H1 (cell line): ENCODE data around the gene DCDC1. TPM values are rescaled to one million over a fixed set of nuclear protein-coding genes. Genes with fewer than 3 reads are reported as not detected.
A peak's percentile ranks its signal among the peaks of the same experiment; 100 is the strongest.

Experiments
- CTCF ChIA-PET: fragments of 300-600 bp; sonication (Branson Sonifier 250); formaldehyde crosslinking; loops from one replicate; lab custom pipeline; 2021; ENCODE audit not compliant: partially characterized antibody; lab: Charles Lee
- POLR2A ChIA-PET: fragments of 300-600 bp; sonication (Branson Sonifier 250); formaldehyde crosslinking; loops from one replicate; lab custom pipeline; 2021; ENCODE audit warnings: inconsistent platforms; ENCODE audit not compliant: partially characterized antibody; lab: Charles Lee
- DNase-seq, 2 experiments: peaks; one replicate each; pipeline versions ENCODE4 v3.0.0 to v3.0.0-alpha.2; 2010 to 2022; ENCODE audit warnings: low spot score in 2 of 2, low read depth in 1 of 2, mixed read lengths in 1 of 2
- FAIRE-seq: peaks from 2 replicates; lab custom pipeline; 2011; peaks lifted over from hg19 to GRCh38; lab: Jason Lieb, UNC
- H2AFZ ChIP-seq: 2 replicates; pipeline ENCODE4 v1.8.1; 2012; ENCODE audit warnings: low read length, inconsistent platforms
- H2AK5ac ChIP-seq: 2 replicates; pipeline ENCODE4 v1.6.1; 2013; ENCODE audit warnings: low read depth, low read length
- H2BK120ac ChIP-seq: replicated peaks from 2 replicates; pipeline ENCODE3; 2013; ENCODE audit warnings: low read depth, low read length, inconsistent platforms
- H2BK12ac ChIP-seq: 2 replicates; pipeline ENCODE4 v1.6.1; 2013; ENCODE audit warnings: low read depth, low read length
- H2BK15ac ChIP-seq: 2 replicates; pipeline ENCODE4 v1.6.1; 2013; ENCODE audit warnings: low read length
- H2BK20ac ChIP-seq: 2 replicates; pipeline ENCODE4 v1.6.1; 2013; ENCODE audit warnings: low read length
- H2BK5ac ChIP-seq: 2 replicates; pipeline ENCODE4 v1.6.1; 2013; ENCODE audit warnings: low read depth, low read length
- H3K14ac ChIP-seq: 2 replicates; pipeline ENCODE4 v1.6.1; 2013; ENCODE audit warnings: inconsistent platforms; ENCODE audit not compliant: insufficient read length
- H3K18ac ChIP-seq: 2 replicates; pipeline ENCODE4 v1.6.1; 2013; ENCODE audit warnings: low read length; ENCODE audit errors: extremely low read depth
- H3K23ac ChIP-seq: 2 replicates; pipeline ENCODE4 v1.6.1; 2013; ENCODE audit warnings: inconsistent platforms; ENCODE audit not compliant: insufficient read length
- H3K23me2 ChIP-seq: 2 replicates; pipeline ENCODE4 v1.6.1; 2013; ENCODE audit warnings: low read depth, low read length
- H3K27ac ChIP-seq: 2 replicates; pipeline ENCODE4 v1.6.1; 2011; ENCODE audit warnings: low read depth, low read length, inconsistent platforms
- H3K27me3 ChIP-seq, 4 experiments: replicated peaks in 1 of 4; 1 replicate in 1 of 4; 2 replicates in 3 of 4; pipeline versions ENCODE4 v1.6.1 to v1.8.1; 2011 to 2013; ENCODE audit warnings: low read length in 3 of 4, mild to moderate bottlenecking in 3 of 4, inconsistent platforms in 2 of 4, mixed read lengths in 2 of 4, moderate library complexity in 1 of 4; ENCODE audit not compliant: control insufficient read depth in 3 of 4, insufficient read depth in 3 of 4; ENCODE audit errors: extremely low read depth in 1 of 4
- H3K36me3 ChIP-seq, 4 experiments: 2 replicates each; pipeline versions ENCODE4 v1.6.1 to v1.8.1; 2011 to 2013; ENCODE audit warnings: mild to moderate bottlenecking in 4 of 4, low read length in 3 of 4, moderate library complexity in 2 of 4, control low read depth in 1 of 4, inconsistent platforms in 1 of 4; ENCODE audit not compliant: insufficient read depth in 4 of 4, control insufficient read depth in 2 of 4
- H3K4ac ChIP-seq: replicated peaks from 2 replicates; pipeline ENCODE3; 2013; ENCODE audit warnings: low read length, low read depth, mixed read lengths, inconsistent platforms; ENCODE audit not compliant: insufficient read length
- H3K4me1 ChIP-seq, 4 experiments: replicated peaks in 1 of 4; 1 replicate in 1 of 4; 2 replicates in 3 of 4; pipeline versions ENCODE4 v1.6.1 to v1.8.1; 2011 to 2013; ENCODE audit warnings: low read length in 3 of 4, inconsistent platforms in 2 of 4, mixed read lengths in 1 of 4; ENCODE audit not compliant: insufficient read depth in 4 of 4, control insufficient read depth in 3 of 4
- H3K4me2 ChIP-seq, 2 experiments: 2 replicates each; pipeline versions ENCODE4 v1.6.1 to v1.8.1; 2011 to 2013; ENCODE audit warnings: low read depth in 2 of 2, low read length in 2 of 2, control low read depth in 1 of 2, inconsistent platforms in 1 of 2, mild to moderate bottlenecking in 1 of 2; ENCODE audit not compliant: insufficient read depth in 1 of 2
- H3K4me3 ChIP-seq, 4 experiments: fragments of 200-600, 300-600 bp in 1 of 4; sonication (generic), shearing (Covaris generic), sonication (Bioruptor Twin) in 1 of 4; 2 replicates each; pipeline versions ENCODE4 v1.5.1 to v1.8.1; 2011 to 2016; ENCODE audit warnings: low read length in 4 of 4, low read depth in 3 of 4, control low read depth in 2 of 4, inconsistent platforms in 2 of 4, mild to moderate bottlenecking in 2 of 4, mixed read lengths in 1 of 4, moderate library complexity in 1 of 4; ENCODE audit not compliant: insufficient read depth in 2 of 4; ENCODE audit errors: extremely low read depth in 1 of 4
- H3K56ac ChIP-seq: replicated peaks from 2 replicates; pipeline ENCODE3; 2013; ENCODE audit warnings: low read depth, mild to moderate bottlenecking, mixed read lengths, low read length, inconsistent platforms; ENCODE audit not compliant: insufficient read length
- H3K79me1 ChIP-seq: 2 replicates; pipeline ENCODE4 v1.6.1; 2013; ENCODE audit warnings: low read depth, low read length, control low read depth
- H3K79me2 ChIP-seq, 2 experiments: 2 replicates each; pipeline versions ENCODE4 v1.6.1 to v1.8.1; 2012 to 2013; ENCODE audit warnings: low read length in 2 of 2, mild to moderate bottlenecking in 2 of 2, inconsistent platforms in 1 of 2; ENCODE audit not compliant: insufficient read depth in 2 of 2, control insufficient read depth in 1 of 2
- H3K9ac ChIP-seq, 4 experiments: replicated peaks in 1 of 4; 1 replicate in 1 of 4; 2 replicates in 3 of 4; pipeline versions ENCODE4 v1.6.1 to v1.8.1; 2011 to 2013; ENCODE audit warnings: low read depth in 3 of 4, low read length in 3 of 4, control low read depth in 2 of 4, mild to moderate bottlenecking in 2 of 4, moderate library complexity in 2 of 4, inconsistent platforms in 1 of 4; ENCODE audit errors: extremely low read depth in 1 of 4
- H3K9me3 ChIP-seq, 2 experiments: 2 replicates each; pipeline versions ENCODE4 v1.6.1 to v1.8.1; 2012 to 2013; ENCODE audit warnings: mild to moderate bottlenecking in 2 of 2, moderate library complexity in 2 of 2, control low read depth in 1 of 2, inconsistent platforms in 1 of 2, low read depth in 1 of 2, low read length in 1 of 2, mixed read lengths in 1 of 2; ENCODE audit not compliant: insufficient read depth in 2 of 2
- H4K20me1 ChIP-seq, 2 experiments: replicated peaks in 1 of 2; 2 replicates each; pipeline versions ENCODE3 to v1.8.1; 2011 to 2013; ENCODE audit warnings: inconsistent platforms in 2 of 2, low read length in 2 of 2, mild to moderate bottlenecking in 1 of 2; ENCODE audit not compliant: insufficient read depth in 2 of 2, control insufficient read depth in 1 of 2
- H4K5ac ChIP-seq: 2 replicates; pipeline ENCODE4 v1.6.1; 2013; ENCODE audit warnings: low read length, low read depth, mixed read lengths, inconsistent platforms; ENCODE audit not compliant: insufficient read length
- H4K8ac ChIP-seq: 2 replicates; pipeline ENCODE4 v1.8.0; 2013; ENCODE audit warnings: mild to moderate bottlenecking, moderate library complexity, low read length, inconsistent platforms; ENCODE audit not compliant: insufficient read depth; ENCODE audit errors: extremely low read depth
- H4K91ac ChIP-seq: replicated peaks from 2 replicates; pipeline ENCODE3; 2013; ENCODE audit warnings: low read length, mixed read lengths, inconsistent platforms; ENCODE audit not compliant: insufficient read length
- ATF2 ChIP-seq: IDR thresholded peaks from 2 replicates; pipeline ENCODE4 v1.6.1; 2012; ENCODE audit warnings: low read length, inconsistent platforms
- EGR1 ChIP-seq: IDR thresholded peaks from 2 replicates; pipeline ENCODE4 v1.6.1; 2011; ENCODE audit warnings: low read depth, low read length, borderline replicate concordance
- EP300 ChIP-seq, 2 experiments: IDR thresholded peaks; 1 replicate in 1 of 2; 2 replicates in 1 of 2; pipeline ENCODE4 v1.6.1; 2011 to 2012; ENCODE audit warnings: low read depth in 2 of 2, low read length in 2 of 2, mild to moderate bottlenecking in 2 of 2, borderline replicate concordance in 1 of 2, inconsistent platforms in 1 of 2, moderate library complexity in 1 of 2
- GTF2F1 ChIP-seq: IDR thresholded peaks from 2 replicates; pipeline ENCODE4 v1.6.1; 2012; ENCODE audit warnings: low read depth, low read length, improper control_type of control experiment, borderline replicate concordance
- JUND ChIP-seq: IDR thresholded peaks from 2 replicates; pipeline ENCODE4 v1.6.1; 2011; ENCODE audit warnings: mild to moderate bottlenecking, improper control_type of control experiment, low read length
- KDM4A ChIP-seq: IDR thresholded peaks from one replicate; pipeline ENCODE4 v1.7.1; 2012; ENCODE audit warnings: low read depth, mild to moderate bottlenecking, moderate library complexity, low read length, inconsistent platforms; ENCODE audit not compliant: severe bottlenecking
- SRF ChIP-seq: IDR thresholded peaks from 2 replicates; pipeline ENCODE4 v1.6.1; 2011; ENCODE audit warnings: mild to moderate bottlenecking, low read depth, low read length, moderate library complexity
- TAF1 ChIP-seq: IDR thresholded peaks from 2 replicates; pipeline ENCODE4 v1.6.1; 2011; ENCODE audit warnings: mild to moderate bottlenecking, low read depth, low read length
- WGBS, 2 experiments: shearing (Covaris generic) in 1 of 2; methylation state at CpG; one replicate each; pipeline versions ENCODE4 v1.1.6 to v1.1.7; 2013 to 2015; ENCODE audit warnings: low lambda C conversion rate in 2 of 2, mixed read lengths in 2 of 2, inconsistent platforms in 1 of 2, low coverage in 1 of 2, missing lambda C conversion rate in 1 of 2; ENCODE audit not compliant: insufficient replicate concordance in 2 of 2, insufficient coverage in 1 of 2, insufficient read length in 1 of 2; ENCODE audit errors: extremely low coverage in 1 of 2, missing lambda C conversion rate in 1 of 2; 5-methylcytosine and 5-hydroxymethylcytosine counted together
- polyA plus RNA-seq, 7 experiments: library from polyadenylated mRNA; depleted of rRNA in 3 of 7; stranded (reverse) in 5 of 7; unstranded in 2 of 7; fragments of >200 nt in 5 of 7; fragments of 200-250 nt in 2 of 7; gene quantifications; 1 replicate in 5 of 7; 2 replicates in 1 of 7; 4 replicates in 1 of 7; pipeline versions ENCODE4 v1.2.1 to v1.2.3, GENCODE V29; 2011 to 2013; ENCODE audit warnings: missing spikeins in 2 of 7, mixed read lengths in 2 of 7
- total RNA-seq: library from RNA; stranded (reverse); fragmentation: NEBNext Ultra II Directional; extraction: Animal tissue kit (Norgen Biotek cat#: 25700); gene quantifications from 2 replicates; pipeline ENCODE4 v1.2.1, GENCODE V29; 2021

The DCDC1 gene
- total and polyA plus RNA-seq, 2 of the 8 experiments (the other 6 are each of a cell fraction or from before 2014, with no cell fraction given), result 0.15 to 0.56 TPM

DNA sequence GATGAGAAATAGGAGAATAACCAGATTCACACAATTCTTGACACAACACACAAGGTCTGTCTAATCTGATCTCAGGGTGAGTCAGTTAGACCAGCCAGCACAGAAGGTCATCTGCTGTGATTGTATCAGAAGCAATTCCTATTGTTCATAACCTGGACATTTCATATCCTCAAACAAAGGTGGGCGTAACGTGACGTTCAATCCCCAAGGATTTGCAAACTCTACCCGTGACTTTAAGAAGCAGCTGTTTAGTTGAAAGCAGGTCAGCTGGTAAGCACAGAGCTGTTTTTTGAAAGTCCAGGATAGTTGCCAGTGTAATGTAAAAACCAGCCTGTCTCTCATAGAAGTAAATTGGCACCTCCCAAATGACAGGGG is 385.1 kb downstream of the DCDC1 start:
- Histone ChIP-seq H3K23ac (no peak overlapping the region), H4K8ac (no peak overlapping the region), H2BK15ac (no peak overlapping the region), H3K9me3 (no peaks in the 10 kb centered on the region), H3K79me2 (no peaks in the 10 kb centered on the region), H3K4me2 (no peak overlapping the region), H4K5ac (no peak overlapping the region), H2AK5ac (no peak overlapping the region), H3K9ac (no peak overlapping the region), H3K4ac (no peak overlapping the region), H3K18ac (no peak overlapping the region), H2BK5ac (no peak overlapping the region), H3K36me3 (no peaks in the 10 kb centered on the region), H3K27me3 (no peaks in the 10 kb centered on the region), H2BK20ac (no peak overlapping the region), H2BK120ac (no peak overlapping the region), H4K20me1 (no peaks in the 10 kb centered on the region), H3K4me1 (no peaks in the 10 kb centered on the region; a peak in 1 of 7 replicates), H3K4me3 (no peak overlapping the region), H3K14ac (no peak overlapping the region), H4K91ac (no peak overlapping the region), H3K27ac (no peak overlapping the region), H3K23me2 (no peaks in the 10 kb centered on the region), H3K79me1 (no peaks in the 10 kb centered on the region), H2AFZ (peak overlapping the region; percentile 54), H3K56ac (no peak overlapping the region), H2BK12ac (no peak overlapping the region)
- FAIRE-seq (no peak), DNase-seq (no peak)
- CTCF ChIA-PET, result no interaction called here
- POLR2A ChIA-PET, result no interaction called here
- WGBS, 2 experiments, result 59% methylated on average over 4 of the region's 4 CpGs; no CpG with 5 or more reads in 1 of the 2 experiments
- TF ChIP-seq EP300 (IDR thresholded peaks at IDR 0.05; ENCODE audit: borderline replicate concordance in 1 of 2, low read depth in 2 of 2, low read length in 2 of 2) (no peak), SRF (no peak), KDM4A (no peak), JUND (no peak), TAF1 (no peak), EGR1 (no peak), GTF2F1 (no peak), ATF2 (no peak)
